GM12872 (cell line): ENCODE measurements around the gene MAPKAPK2.

Experiments used
- CTCF ChIP-seq: IDR thresholded peaks from 3 replicates; pipeline ENCODE4 v1.5.1; 2011; ENCODE audit warnings: low read depth, mild to moderate bottlenecking, low read length, moderate library complexity; ENCODE audit not compliant: insufficient read depth

The MAPKAPK2 gene

GRCh38 chr1:206782448-206782847, 97.7 kb downstream of the MAPKAPK2 start:
- TF ChIP-seq CTCF = no peak

GRCh38 chr1:206783506-206783905, 98.8 kb downstream of the MAPKAPK2 start:
- no peak for TF ChIP-seq CTCF
